NT2/D1 (cell line): ENCODE measurements around the gene SRBD1.

Source experiments
- YY1 ChIP-seq: IDR thresholded peaks from 2 replicates; pipeline ENCODE4 v1.6.1; 2011; ENCODE audit not compliant: insufficient read length, insufficient read depth
- ZNF274 ChIP-seq: IDR thresholded peaks from 2 replicates; pipeline ENCODE4 v1.6.1; 2011; ENCODE audit warnings: mild to moderate bottlenecking, low read depth, low read length

DNA sequence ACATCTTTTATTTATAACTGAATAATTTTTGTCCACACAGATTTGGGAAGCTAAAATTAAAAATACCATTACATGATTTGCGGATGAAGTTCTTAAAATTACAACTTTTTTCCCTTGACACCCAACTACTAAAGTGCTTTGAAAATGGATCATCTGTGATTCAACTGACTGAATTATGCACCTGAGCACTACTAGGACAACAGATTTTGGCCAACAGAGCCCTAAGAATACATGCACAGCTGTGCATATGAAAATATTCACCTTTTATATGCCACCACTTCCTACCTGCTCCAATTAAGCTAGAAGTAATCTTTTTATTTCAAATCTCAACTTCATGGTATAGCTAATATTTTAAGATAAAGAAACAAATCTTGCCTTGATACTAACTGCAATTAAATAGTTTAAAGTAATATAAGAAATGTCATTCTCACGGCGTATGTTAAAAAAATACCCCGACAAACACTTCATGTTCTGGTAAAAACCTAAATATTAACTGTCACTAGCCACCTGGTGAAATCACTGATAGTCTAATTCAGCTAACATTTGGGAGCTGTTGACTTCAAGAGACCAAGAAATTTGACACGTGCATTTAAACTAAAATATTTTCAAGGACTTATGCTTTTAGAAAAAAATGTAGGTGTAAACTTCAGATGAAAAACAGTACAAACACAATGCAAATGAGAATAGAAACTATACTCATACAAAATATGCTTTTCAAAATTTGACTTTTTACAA, 153.7 kb downstream of the SRBD1 start:
- no peak for TF ChIP-seq ZNF274
- no peak for TF ChIP-seq YY1
